IMR-90 (cell line): ENCODE measurements around the gene PODXL. TPM values are rescaled to one million over a fixed set of nuclear protein-coding genes. Genes with fewer than 3 reads are reported as not detected.

Source experiments
- ATAC-seq: fragments of 200-7000 bp; cut with Tn5 transposase; 2 replicates; pipeline ENCODE4 v1.9.1; 2020; ENCODE audit warnings: low read depth, mild to moderate bottlenecking, moderate library complexity
- BruUV-seq: library from RNA; stranded (reverse); fragments of 400-500 nt; replicated peaks from 2 replicates; lab custom pipeline; 2021; lab: Mats Ljungman, UMichigan
- CTCF ChIA-PET: fragments of 300-600 bp; formaldehyde crosslinking; extraction: SDS; loops from one replicate; lab custom pipeline; 2021; ENCODE audit warnings: antibody characterized with exemption; lab: Yijun Ruan, JAX
- POLR2A ChIA-PET: fragments of 300-600 bp; sonication (Branson Sonifier 250); formaldehyde crosslinking; loops from one replicate; lab custom pipeline; 2022; ENCODE audit warnings: antibody characterized with exemption; ENCODE audit not compliant: unreplicated experiment; lab: Charles Lee
- DNase-seq: peaks from one replicate; pipeline ENCODE4 v3.0.0; 2013
- H2AFZ ChIP-seq: replicated peaks from 2 replicates; pipeline ENCODE3; 2013; ENCODE audit warnings: low read length, mild to moderate bottlenecking; ENCODE audit not compliant: poor library complexity
- H2AK5ac ChIP-seq: 2 replicates; pipeline ENCODE4 v1.6.1; 2013; ENCODE audit warnings: low read depth, low read length, inconsistent platforms
- H2AK9ac ChIP-seq: replicated peaks from 2 replicates; pipeline ENCODE3; 2013; ENCODE audit warnings: mild to moderate bottlenecking, low read depth, low read length, moderate library complexity; ENCODE audit not compliant: poor library complexity
- H2BK120ac ChIP-seq: 2 replicates; pipeline ENCODE4 v1.6.1; 2013; ENCODE audit warnings: low read depth, low read length, inconsistent platforms
- H2BK15ac ChIP-seq: 3 replicates; pipeline ENCODE4 v1.6.1; 2013; ENCODE audit warnings: low read depth, low read length, inconsistent platforms
- H2BK20ac ChIP-seq: 2 replicates; pipeline ENCODE4 v1.6.1; 2013; ENCODE audit warnings: low read depth, mild to moderate bottlenecking, inconsistent platforms, low read length, moderate library complexity
- H2BK5ac ChIP-seq: 2 replicates; pipeline ENCODE4 v1.6.1; 2013; ENCODE audit warnings: mild to moderate bottlenecking, low read depth, low read length, inconsistent platforms; ENCODE audit not compliant: poor library complexity, severe bottlenecking
- H3K14ac ChIP-seq: replicated peaks from 2 replicates; pipeline ENCODE4 v1.6.1; 2013; ENCODE audit warnings: low read depth, low read length, inconsistent platforms
- H3K18ac ChIP-seq: 2 replicates; pipeline ENCODE4 v1.6.1; 2013; ENCODE audit warnings: low read depth, low read length, control low read depth
- H3K23ac ChIP-seq: 2 replicates; pipeline ENCODE4 v1.6.1; 2013; ENCODE audit warnings: low read depth, low read length, inconsistent platforms
- H3K27ac ChIP-seq: 2 replicates; pipeline ENCODE4 v1.5.1; 2013; ENCODE audit warnings: mild to moderate bottlenecking, control low read depth, low read length; ENCODE audit not compliant: insufficient read depth
- H3K27me3 ChIP-seq: 2 replicates; pipeline ENCODE4 v1.6.1; 2013; ENCODE audit warnings: low read length; ENCODE audit not compliant: control insufficient read depth, insufficient read depth
- H3K36me3 ChIP-seq: 2 replicates; pipeline ENCODE4 v1.6.1; 2013; ENCODE audit warnings: low read length, mixed read lengths; ENCODE audit not compliant: control insufficient read depth, insufficient read depth
- H3K4ac ChIP-seq: 2 replicates; pipeline ENCODE4 v1.6.1; 2013; ENCODE audit warnings: low read depth, low read length, inconsistent platforms
- H3K4me1 ChIP-seq: 2 replicates; pipeline ENCODE4 v1.6.1; 2013; ENCODE audit warnings: low read length, mixed read lengths; ENCODE audit not compliant: control insufficient read depth, insufficient read depth
- H3K4me2 ChIP-seq: 2 replicates; pipeline ENCODE4 v1.6.1; 2013; ENCODE audit warnings: low read depth, mild to moderate bottlenecking, control low read depth, low read length, moderate library complexity
- H3K4me3 ChIP-seq: 2 replicates; pipeline ENCODE4 v1.5.1; 2013; ENCODE audit warnings: low read depth, mild to moderate bottlenecking, control low read depth, low read length, moderate library complexity; ENCODE audit not compliant: insufficient read depth
- H3K56ac ChIP-seq: 2 replicates; pipeline ENCODE4 v1.6.1; 2013; ENCODE audit warnings: low read length, inconsistent platforms; ENCODE audit not compliant: insufficient read depth; ENCODE audit errors: extremely low read depth
- H3K79me1 ChIP-seq, 2 experiments: 2 replicates each; pipeline ENCODE4 v1.6.1; 2013; ENCODE audit warnings: low read length in 2 of 2, inconsistent platforms in 1 of 2, low read depth in 1 of 2
- H3K9ac ChIP-seq: 2 replicates; pipeline ENCODE4 v1.6.1; 2013; ENCODE audit warnings: low read depth, low read length, control low read depth
- H3K9me1 ChIP-seq: 2 replicates; pipeline ENCODE4 v1.6.1; 2013; ENCODE audit warnings: low read length, inconsistent platforms; ENCODE audit not compliant: insufficient read depth
- H3K9me3 ChIP-seq: 2 replicates; pipeline ENCODE4 v1.6.1; 2013; ENCODE audit warnings: low read length; ENCODE audit not compliant: control insufficient read depth, insufficient read depth
- H4K20me1 ChIP-seq: 2 replicates; pipeline ENCODE4 v1.6.1; 2013; ENCODE audit warnings: low read length, inconsistent platforms; ENCODE audit not compliant: insufficient read depth
- H4K5ac ChIP-seq: 2 replicates; pipeline ENCODE4 v1.6.1; 2013; ENCODE audit warnings: mild to moderate bottlenecking, low read depth, low read length, control low read depth
- H4K8ac ChIP-seq, 2 experiments: 2 replicates each; pipeline ENCODE4 v1.6.1; 2013; ENCODE audit warnings: low read depth in 2 of 2, low read length in 2 of 2, control low read depth in 1 of 2, inconsistent platforms in 1 of 2
- H4K91ac ChIP-seq: 2 replicates; pipeline ENCODE4 v1.6.1; 2013; ENCODE audit warnings: low read depth, low read length, inconsistent platforms; ENCODE audit not compliant: insufficient read depth
- ELK1 ChIP-seq: fragments of 150-350 bp; IDR thresholded peaks from 2 replicates; pipeline ENCODE4 v1.6.1; 2016; ENCODE audit warnings: low read depth, mild to moderate bottlenecking, low read length, moderate library complexity, borderline replicate concordance
- MAZ ChIP-seq: IDR thresholded peaks from 2 replicates; pipeline ENCODE4 v1.6.1; 2012; ENCODE audit warnings: low read depth, mild to moderate bottlenecking, low read length, improper control_type of control experiment, moderate library complexity, borderline replicate concordance
- MXI1 ChIP-seq: IDR thresholded peaks from 2 replicates; pipeline ENCODE4 v1.6.1; 2012; ENCODE audit warnings: low read depth, mild to moderate bottlenecking, low read length, moderate library complexity, borderline replicate concordance
- WGBS, 2 experiments: methylation state at CpG; one replicate each; pipeline versions ENCODE4 v1.1.5 to v1.1.7; 2013; ENCODE audit warnings: missing lambda C conversion rate in 2 of 2; ENCODE audit not compliant: insufficient read length in 1 of 2; ENCODE audit errors: extremely low coverage in 2 of 2; 5-methylcytosine and 5-hydroxymethylcytosine counted together
- dilution Hi-C: fragments of 300-500 bp; cut with HindIII; formaldehyde crosslinking; loops from one replicate; pipeline ENCODE4 v1.14.3; 2018; ENCODE audit warnings: low sequenced_read_pairs; ENCODE audit not compliant: unreplicated experiment
- in situ Hi-C: fragments of 300-500 bp; cut with MboI; formaldehyde crosslinking; loops from 3 replicates; pipeline ENCODE4 v1.14.3; 2019; ENCODE audit warnings: low sequenced_read_pairs, inconsistent platforms, mixed read lengths
- intact Hi-C: fragments of 100-400 bp; cut with micrococcal nuclease; formaldehyde crosslinking; loops from 2 replicates; pipeline ENCODE4 v1.10.0; 2022
- polyA plus RNA-seq, 3 experiments: library from polyadenylated mRNA; depleted of rRNA; stranded (reverse); fragments of >200 nt; gene quantifications; 2 replicates each; pipeline ENCODE4 v1.2.3, GENCODE V29; 2012; ENCODE audit warnings: low replicate concordance in 1 of 3
- total RNA-seq: library from RNA; depleted of rRNA; stranded (reverse); fragments of >200 nt; gene quantifications from 2 replicates; pipeline ENCODE4 v1.2.3, GENCODE V29; 2012

The PODXL gene
- total and polyA plus RNA-seq, 2 of the 4 experiments (the other 2 are of a cell fraction): 1.3 to 3.8 TPM

- 90% methylated on average over 2 of the region's 4 CpGs; no CpG with 5 or more reads in 1 of the 2 experiments for WGBS, 2 experiments
- dilution Hi-C loops: no loop called here
- no peak for TF ChIP-seq MXI1
- no peak for TF ChIP-seq ELK1
- no peak for TF ChIP-seq MAZ
Observed at GRCh38 chr7:131471250-131472004, 85.0 kb downstream of the PODXL start.

More at GRCh38 chr7:131471250-131472004, 85.0 kb downstream of the PODXL start:
- Histone ChIP-seq H3K18ac (no peak overlapping the region), H4K20me1 (no peaks in the 10 kb centered on the region), H3K9me1 (no peaks in the 10 kb centered on the region), H2AK9ac (no peak overlapping the region), H3K27me3 (no peaks in the 10 kb centered on the region), H3K23ac (no peak overlapping the region), H4K5ac (no peak overlapping the region), H2AFZ (no peak overlapping the region), H3K4me3 (no peak overlapping the region), H3K36me3 (peaks cover 29% of the 10 kb centered on the region), H3K79me1 (peaks cover 3 to 4% of the 10 kb centered on the region in 2 experiments; a peak in 2 of 4 replicates), H3K9me3 (no peaks in the 10 kb centered on the region), H2BK120ac (no peak overlapping the region), H3K27ac (no peak overlapping the region), H3K56ac (no peak overlapping the region), H4K91ac (no peak overlapping the region), H3K9ac (no peak overlapping the region), H2BK5ac (no peak overlapping the region), H2BK15ac (no peak overlapping the region), H3K4me2 (no peak overlapping the region), H3K14ac (no peak overlapping the region), H3K4me1 (no peaks in the 10 kb centered on the region), H3K4ac (no peak overlapping the region), H4K8ac (no peak overlapping the region), H2AK5ac (no peak overlapping the region), H2BK20ac (no peak overlapping the region)
- ChIA-PET CTCF (no interaction called here), POLR2A (no interaction called here)
- DNase-seq (no peak), ATAC-seq (no peak)
- in situ Hi-C loops (no loop called here), intact Hi-C loops (no loop called here)
- no TSS peak for BruUV-seq
